ENCODE measurements around the gene WDR18. TPM values are rescaled to one million over a fixed set of nuclear protein-coding genes. Genes with fewer than 3 reads are reported as not detected.

WDR18 gene
- total and polyA plus RNA-seq, 2 donors from 2014 or later, result 40.3 to 77.2 TPM

- H3K27ac ChIP-seq (ENCODE audit: low read depth in 2 of 2, low read length in 2 of 2), result no peak overlapping the region
- no peak for DNase-seq
- H3K9me3 ChIP-seq (ENCODE audit: control insufficient read depth in 2 of 3, insufficient read depth in 1 of 3, low read length in 3 of 3), result no peaks in the 10 kb centered on the region
- no peak overlapping the region for H3K4me3 ChIP-seq (ENCODE audit: low read length in 3 of 3)
- intact Hi-C loops (cut with DNase I), result no loop called here
- TF ChIP-seq, protein P1, sequence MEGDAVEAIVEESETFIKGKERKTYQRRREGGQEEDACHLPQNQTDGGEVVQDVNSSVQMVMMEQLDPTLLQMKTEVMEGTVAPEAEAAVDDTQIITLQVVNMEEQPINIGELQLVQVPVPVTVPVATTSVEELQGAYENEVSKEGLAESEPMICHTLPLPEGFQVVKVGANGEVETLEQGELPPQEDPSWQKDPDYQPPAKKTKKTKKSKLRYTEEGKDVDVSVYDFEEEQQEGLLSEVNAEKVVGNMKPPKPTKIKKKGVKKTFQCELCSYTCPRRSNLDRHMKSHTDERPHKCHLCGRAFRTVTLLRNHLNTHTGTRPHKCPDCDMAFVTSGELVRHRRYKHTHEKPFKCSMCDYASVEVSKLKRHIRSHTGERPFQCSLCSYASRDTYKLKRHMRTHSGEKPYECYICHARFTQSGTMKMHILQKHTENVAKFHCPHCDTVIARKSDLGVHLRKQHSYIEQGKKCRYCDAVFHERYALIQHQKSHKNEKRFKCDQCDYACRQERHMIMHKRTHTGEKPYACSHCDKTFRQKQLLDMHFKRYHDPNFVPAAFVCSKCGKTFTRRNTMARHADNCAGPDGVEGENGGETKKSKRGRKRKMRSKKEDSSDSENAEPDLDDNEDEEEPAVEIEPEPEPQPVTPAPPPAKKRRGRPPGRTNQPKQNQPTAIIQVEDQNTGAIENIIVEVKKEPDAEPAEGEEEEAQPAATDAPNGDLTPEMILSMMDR (IDR thresholded peaks at IDR 0.05; ENCODE audit: borderline replicate concordance, extremely low read depth, insufficient read depth), result no peak
- no peak for FAIRE-seq
- peaks cover 2 to 7% (median 6%) of the 10 kb centered on the region in 3 donors for H3K36me3 ChIP-seq (ENCODE audit: control insufficient read depth in 2 of 3, insufficient read depth in 3 of 3, low read length in 3 of 3)
- no peaks in the 10 kb centered on the region for H3K27me3 ChIP-seq (ENCODE audit: control insufficient read depth, insufficient read depth, low read length)
- H3K4me1 ChIP-seq (ENCODE audit: control insufficient read depth in 2 of 3, insufficient read depth in 2 of 3, low read depth in 1 of 3, low read length in 3 of 3), result no peaks in the 10 kb centered on the region
- H3K9ac ChIP-seq (ENCODE audit: low read length in 3 of 3), result no peak overlapping the region
Measured at GRCh38 chr19:964116-964520, 20.0 kb upstream of the WDR18 start.

- peaks cover 2 to 7% (median 6%) of the 10 kb centered on the region in 3 donors for H3K36me3 ChIP-seq (ENCODE audit: control insufficient read depth in 2 of 3, insufficient read depth in 3 of 3, low read length in 3 of 3)
- H3K9me3 ChIP-seq (ENCODE audit: control insufficient read depth in 2 of 3, insufficient read depth in 1 of 3, low read length in 3 of 3), result no peaks in the 10 kb centered on the region
- DNase-seq (no peak), FAIRE-seq (no peak)
- H3K27me3 ChIP-seq (ENCODE audit: control insufficient read depth, insufficient read depth, low read length), result no peaks in the 10 kb centered on the region
- no peak overlapping the region for H3K4me3 ChIP-seq (ENCODE audit: low read length in 3 of 3)
- intact Hi-C loops (cut with DNase I), result no loop called here
- H3K4me1 ChIP-seq (ENCODE audit: control insufficient read depth in 2 of 3, insufficient read depth in 2 of 3, low read depth in 1 of 3, low read length in 3 of 3), result no peaks in the 10 kb centered on the region
- TF ChIP-seq, protein P1 (IDR thresholded peaks at IDR 0.05; ENCODE audit: borderline replicate concordance, extremely low read depth, insufficient read depth), result no peak
- no peak overlapping the region for H3K27ac ChIP-seq (ENCODE audit: low read depth in 2 of 2, low read length in 2 of 2)
- H3K9ac ChIP-seq (ENCODE audit: low read length in 3 of 3), result no peak overlapping the region
Measured at GRCh38 chr19:964761-965694, 19.1 kb upstream of the WDR18 start.

- no peak overlapping the region for H3K4me3 ChIP-seq (ENCODE audit: low read length in 3 of 3)
- no peak overlapping the region for H3K9ac ChIP-seq (ENCODE audit: low read length in 3 of 3)
- H3K9me3 ChIP-seq (ENCODE audit: control insufficient read depth in 2 of 3, insufficient read depth in 1 of 3, low read length in 3 of 3), result peaks cover 0 to 5% (median 0%) of the 10 kb centered on the region in 3 donors
- no peaks in the 10 kb centered on the region for H3K27me3 ChIP-seq (ENCODE audit: control insufficient read depth, insufficient read depth, low read length)
- peaks cover 6 to 11% (median 10%) of the 10 kb centered on the region in 3 donors for H3K36me3 ChIP-seq (ENCODE audit: control insufficient read depth in 2 of 3, insufficient read depth in 3 of 3, low read length in 3 of 3)
- no peaks in the 10 kb centered on the region for H3K4me1 ChIP-seq (ENCODE audit: control insufficient read depth in 2 of 3, insufficient read depth in 2 of 3, low read depth in 1 of 3, low read length in 3 of 3)
- no peak overlapping the region for H3K27ac ChIP-seq (ENCODE audit: low read depth in 2 of 2, low read length in 2 of 2)
- TF ChIP-seq, protein P1 (IDR thresholded peaks at IDR 0.05; ENCODE audit: borderline replicate concordance, extremely low read depth, insufficient read depth), result no peak
- DNase-seq (no peak), FAIRE-seq (no peak)
- intact Hi-C loops (cut with DNase I), result no loop called here
Measured at GRCh38 chr19:966485-967088, 17.6 kb upstream of the WDR18 start.
